SW 1271 (cell line): ENCODE data around the gene ZNF888.
"Not testable (repeated sequence)": the region's sequence is repeated elsewhere in the genome, so short reads cannot be mapped to it uniquely, and the experiment has no call there.

Experiments
- DNase-seq, 2 experiments: peaks; one replicate each; lab custom pipeline; 2025; lab: John Stamatoyannopoulos, UW

Gene ZNF888

DNA sequence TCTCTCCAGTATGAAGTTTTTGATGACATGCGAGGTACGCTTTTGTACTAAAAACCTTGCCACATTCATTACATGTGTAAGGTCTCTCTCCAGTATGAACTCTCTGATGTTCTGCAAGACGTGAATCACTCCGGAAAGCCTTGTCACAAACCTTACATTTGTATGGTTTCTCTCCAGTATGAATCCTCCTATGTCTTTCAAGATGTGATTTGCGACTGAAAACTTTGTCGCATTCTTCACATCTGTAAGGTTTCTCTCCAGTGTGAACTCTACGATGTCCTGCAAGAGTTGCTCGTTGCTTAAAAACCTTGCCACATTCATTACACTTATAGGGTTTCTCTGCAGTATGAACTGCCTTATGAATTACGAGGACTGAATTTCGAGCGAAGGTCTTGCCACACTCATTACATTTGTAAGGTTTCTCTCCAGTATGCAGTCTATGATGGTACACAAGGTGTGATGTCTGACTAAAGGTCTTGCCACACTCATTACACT is 42.3 kb downstream of the ZNF888 start:
- no peak for DNase-seq

DNA sequence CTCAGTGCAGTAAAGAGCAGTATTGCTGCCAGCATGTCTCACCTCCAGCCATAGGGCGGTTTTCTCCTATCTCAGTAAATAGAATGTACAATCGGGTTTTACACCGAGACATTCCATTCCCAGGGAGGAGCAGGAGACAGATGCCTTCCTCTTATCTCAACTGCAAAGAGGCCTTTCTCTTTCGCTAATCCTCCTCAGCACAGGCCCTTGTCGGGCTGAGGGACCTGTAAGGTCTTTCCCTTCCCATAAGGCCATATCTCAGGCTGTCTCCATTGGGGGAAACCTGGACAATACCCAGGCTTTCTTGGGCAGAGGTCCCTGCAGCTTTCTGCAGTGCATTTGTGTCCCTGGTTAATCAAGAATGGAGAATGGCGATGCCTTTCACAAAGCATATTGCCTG is 50.2 kb downstream of the ZNF888 start:
- DNase-seq, result not testable (repeated sequence)

DNA sequence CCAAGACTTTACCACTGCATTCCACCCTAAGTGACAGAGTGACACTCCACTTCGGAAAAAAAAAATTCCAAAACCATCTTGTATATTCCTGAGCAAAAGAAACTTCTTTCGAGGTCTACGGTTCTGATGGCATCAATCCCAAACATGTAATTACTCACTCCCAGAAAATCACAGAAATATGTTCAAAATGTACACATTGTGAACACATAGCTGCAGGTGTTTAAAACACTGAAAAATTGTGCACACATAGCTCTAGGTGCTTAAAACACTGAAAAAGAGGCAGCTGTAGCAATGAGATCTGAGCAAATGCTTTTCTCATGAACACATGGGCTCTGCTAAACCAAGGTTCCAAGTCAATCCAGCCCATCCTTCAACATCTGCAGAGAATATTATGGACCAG is 51.8 kb downstream of the ZNF888 start:
- no peak for DNase-seq

DNA sequence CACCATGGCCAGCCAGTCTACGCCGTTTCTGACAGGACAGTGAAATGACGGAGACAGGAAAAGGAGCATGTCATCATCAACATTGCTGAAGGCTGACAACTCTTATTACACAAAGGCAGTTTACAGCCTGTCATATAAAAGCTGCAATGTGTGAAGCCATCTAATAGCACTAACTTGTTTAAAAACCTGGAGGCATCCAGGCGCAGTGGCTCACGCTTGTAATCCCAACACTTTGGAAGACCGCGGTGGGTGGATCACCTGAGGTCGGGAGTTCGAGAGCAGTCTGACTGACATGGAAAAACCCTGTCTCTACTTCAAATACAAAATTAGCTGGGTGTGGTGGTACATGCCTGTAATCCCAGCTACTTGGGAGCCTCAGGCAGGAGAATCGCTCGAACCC is 55.2 kb downstream of the ZNF888 start:
- DNase-seq, result not testable (repeated sequence)

DNA sequence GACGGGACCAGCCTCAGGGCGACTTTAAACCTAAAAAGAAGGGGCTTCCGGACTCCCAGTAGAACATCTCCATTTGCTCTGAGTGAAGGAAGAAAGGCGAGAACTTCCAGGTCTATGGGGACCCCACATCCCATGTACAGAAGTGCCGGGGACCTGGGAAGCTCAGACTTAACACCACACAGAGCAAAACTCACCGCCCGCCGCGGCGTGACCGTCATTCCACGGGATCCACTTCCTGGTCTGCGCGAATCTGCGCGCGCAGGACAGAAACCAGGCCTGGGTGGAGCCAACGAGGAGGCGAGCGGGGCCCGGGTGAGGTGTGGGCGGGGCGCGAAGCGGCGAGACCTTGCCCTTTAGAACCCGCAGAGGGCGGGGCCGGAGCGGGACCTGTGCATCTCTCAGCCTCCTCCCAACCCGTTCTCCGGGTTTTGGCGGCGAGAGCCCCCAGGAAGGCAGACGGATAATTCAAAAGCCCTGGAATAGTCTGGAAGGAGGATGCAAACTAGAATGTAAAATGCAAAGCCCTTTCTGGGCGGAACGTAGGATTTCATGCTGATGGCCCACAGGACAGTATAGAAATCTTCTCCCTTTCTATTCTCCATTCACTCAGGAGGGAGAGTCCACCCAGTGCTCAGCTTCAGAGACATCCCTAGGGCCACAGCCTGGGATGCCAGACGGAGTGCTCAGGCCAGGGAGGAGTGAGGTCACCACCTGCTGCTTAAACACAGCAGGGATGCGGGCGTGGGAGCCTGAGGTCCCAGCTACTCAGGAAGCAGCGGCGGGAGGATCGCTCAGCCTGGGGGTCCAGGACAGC is 65.6 kb downstream of the ZNF888 start, which contains the start of gene ZNF468:
ZNF468 (minus strand) TSS at position 242 of the 814 bp plus-strand sequence. CDS start 3,347 bp downstream, outside the sequence.
- DNase-seq, result peak; percentile 31 to 50

DNA sequence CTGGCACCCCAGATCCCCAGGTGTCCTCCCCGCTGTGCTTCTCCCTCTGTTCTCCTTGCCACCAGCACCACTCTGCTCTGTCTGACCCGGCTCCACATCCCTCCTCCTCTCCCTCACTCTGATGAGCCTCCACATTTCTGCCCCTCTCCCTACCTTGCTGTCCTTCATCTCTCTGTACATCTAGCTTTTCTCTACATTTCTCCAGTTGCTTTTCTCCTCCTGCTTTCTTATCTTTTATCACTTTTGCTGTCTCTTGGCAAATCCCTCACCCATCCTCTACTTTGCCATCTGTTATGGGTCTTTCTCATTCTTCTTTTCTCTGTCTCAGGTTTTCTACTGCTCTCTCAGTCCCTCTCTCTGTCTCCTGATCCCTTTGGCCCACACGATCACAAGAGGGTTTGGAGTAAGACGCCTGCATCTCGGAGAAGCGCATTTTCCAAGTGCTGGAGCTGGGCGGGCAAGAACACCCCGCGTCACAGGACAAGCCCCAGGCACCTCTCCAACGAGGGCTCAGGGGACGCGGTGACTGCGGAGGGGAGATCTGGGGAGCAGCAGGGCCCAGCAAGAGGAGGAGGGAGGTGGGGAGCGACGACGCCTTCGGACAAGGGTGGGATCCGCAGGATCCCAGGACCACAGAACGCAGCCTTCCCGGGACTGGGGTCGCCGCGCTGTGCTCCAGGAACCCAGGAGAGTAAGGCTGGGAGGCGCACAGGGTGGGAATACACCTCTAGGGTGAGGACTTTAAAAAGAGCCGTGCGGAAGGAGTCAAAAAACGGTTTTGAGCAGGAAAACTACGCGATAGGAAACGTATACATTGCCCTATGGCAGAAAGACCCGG is 66.5 kb downstream of the ZNF888 start:
- not testable (repeated sequence) for DNase-seq
